K562 (cell line): ENCODE results near the gene PALM3. TPM values are rescaled to one million over a fixed set of nuclear protein-coding genes. Genes with fewer than 3 reads are reported as not detected.

Experiments used
- KDM1A ChIP-seq, 2 experiments: fragments of 450-650 bp; IDR thresholded peaks; 2 replicates each; pipeline ENCODE4 v1.6.1; 2016; ENCODE audit warnings: mild to moderate bottlenecking in 2 of 2
- KLF16 ChIP-seq: IDR thresholded peaks from 2 replicates; pipeline ENCODE4 v1.6.1; 2016; ENCODE audit warnings: antibody characterized with exemption
- MBD2 ChIP-seq: sonication (generic); IDR thresholded peaks from 2 replicates; pipeline ENCODE4 v1.6.1; 2016; ENCODE audit warnings: low read depth, borderline replicate concordance
- RAD51 ChIP-seq: fragments of 450-650 bp; IDR thresholded peaks from 2 replicates; pipeline ENCODE4 v1.7.1; 2016; ENCODE audit warnings: low read depth, mild to moderate bottlenecking, borderline replicate concordance
- RB1 ChIP-seq: fragments of 450-650 bp; IDR thresholded peaks from 2 replicates; pipeline ENCODE4 v1.6.1; 2017; ENCODE audit warnings: low read depth, mild to moderate bottlenecking
- TFAM ChIP-seq: fragments of 250-450 bp; sonication (Bioruptor Pico); conservative IDR thresholded peaks from 2 replicates; pipeline ENCODE4 v1.5.0; 2021; ENCODE audit warnings: mild to moderate bottlenecking, moderate library complexity
- TRIM28 ChIP-seq: fragments of 450-650 bp; IDR thresholded peaks from 2 replicates; pipeline ENCODE4 v1.6.1; 2017
- U2AF1 ChIP-seq: fragments of 200-400 bp; formaldehyde crosslinking; optimal IDR thresholded peaks from 2 replicates; pipeline ENCODE3; 2017; ENCODE audit warnings: mild to moderate bottlenecking, low read depth, low read length, moderate library complexity
- ZFX ChIP-seq: sonication (generic); formaldehyde crosslinking; IDR thresholded peaks from 2 replicates; pipeline ENCODE4 v1.8.0; 2022; ENCODE audit warnings: mild to moderate bottlenecking, missing genetic modification reagents, moderate library complexity
- ZNF140 ChIP-seq: fragments of 250-450 bp; sonication (Bioruptor Pico); IDR thresholded peaks from 2 replicates; pipeline ENCODE4 v1.8.0; 2021; ENCODE audit warnings: moderate library complexity, mild to moderate bottlenecking, inconsistent platforms
- ZNF23 ChIP-seq: fragments of 250-450 bp; sonication (Bioruptor Pico); IDR thresholded peaks from 2 replicates; pipeline ENCODE4 v1.4.0; 2020; ENCODE audit warnings: mild to moderate bottlenecking
- ZNF561 ChIP-seq: fragments of 450-650 bp; formaldehyde crosslinking; conservative IDR thresholded peaks from 2 replicates; pipeline ENCODE4 v1.4.0; 2020; ENCODE audit warnings: mild to moderate bottlenecking, moderate library complexity
- ZNF75A ChIP-seq: fragments of 450-650 bp; formaldehyde crosslinking; IDR thresholded peaks from 2 replicates; pipeline ENCODE4 v1.4.0; 2020; ENCODE audit warnings: mild to moderate bottlenecking
- polyA plus RNA-seq, 8 experiments: library from polyadenylated mRNA; depleted of rRNA in 4 of 8; stranded (reverse) in 5 of 8; unstranded in 3 of 8; fragments of >200 nt; fragmentation: Nextera tagmentation in 2 of 8; fragmentation: Illumina TruSeq in 1 of 8; extraction: Ambion mirVana in 2 of 8; extraction: Trizol in 1 of 8; gene quantifications; 2 replicates each; pipeline versions ENCODE4 v1.2.1 to v1.2.3, GENCODE V29; 2011 to 2014; ENCODE audit warnings: inconsistent platforms in 1 of 8, missing spikeins in 1 of 8
- total RNA-seq, 7 experiments: library from RNA; depleted of rRNA in 6 of 7; stranded (reverse); fragments of >200 nt in 6 of 7; fragmentation: Illumina TruSeq in 2 of 7; extraction: Trizol in 2 of 7; gene quantifications; 2 replicates each; pipeline versions ENCODE4 v1.2.1 to v1.2.3, GENCODE V29; 2011 to 2021; ENCODE audit warnings: low replicate concordance in 1 of 7
- TF ChIP-seq, protein P1 (sequence below): fragments of 450-650 bp; IDR thresholded peaks from 2 replicates; pipeline ENCODE4 v1.6.1; 2016; ENCODE audit warnings: low read depth
- TF ChIP-seq, protein P2 (sequence below): fragments of 250-450 bp; sonication (Bioruptor Pico); IDR thresholded peaks from 2 replicates; pipeline ENCODE4 v1.5.0; 2021
- TF ChIP-seq, protein P3 (sequence below): fragments of 450-650 bp; formaldehyde crosslinking; IDR thresholded peaks from 2 replicates; pipeline ENCODE4 v1.4.0; 2020; ENCODE audit warnings: mild to moderate bottlenecking, mixed read lengths
- TF ChIP-seq, protein P4 (sequence below), 2 experiments: fragments of 450-650 bp in 1 of 2; sonication (generic) in 1 of 2; formaldehyde crosslinking in 1 of 2; IDR thresholded peaks in 1 of 2; conservative IDR thresholded peaks in 1 of 2; 2 replicates each; pipeline versions ENCODE4 v1.6.1 to v1.8.1; 2016 to 2023; ENCODE audit warnings: mild to moderate bottlenecking in 2 of 2, moderate library complexity in 2 of 2, inconsistent platforms in 1 of 2, missing genetic modification reagents in 1 of 2

Gene PALM3
- total and polyA plus RNA-seq, 9 of the 15 experiments (the other 6 are each of a cell fraction or from before 2014, with no cell fraction given) = 0.07 to 9.3 (median 3.3) TPM

DNA sequence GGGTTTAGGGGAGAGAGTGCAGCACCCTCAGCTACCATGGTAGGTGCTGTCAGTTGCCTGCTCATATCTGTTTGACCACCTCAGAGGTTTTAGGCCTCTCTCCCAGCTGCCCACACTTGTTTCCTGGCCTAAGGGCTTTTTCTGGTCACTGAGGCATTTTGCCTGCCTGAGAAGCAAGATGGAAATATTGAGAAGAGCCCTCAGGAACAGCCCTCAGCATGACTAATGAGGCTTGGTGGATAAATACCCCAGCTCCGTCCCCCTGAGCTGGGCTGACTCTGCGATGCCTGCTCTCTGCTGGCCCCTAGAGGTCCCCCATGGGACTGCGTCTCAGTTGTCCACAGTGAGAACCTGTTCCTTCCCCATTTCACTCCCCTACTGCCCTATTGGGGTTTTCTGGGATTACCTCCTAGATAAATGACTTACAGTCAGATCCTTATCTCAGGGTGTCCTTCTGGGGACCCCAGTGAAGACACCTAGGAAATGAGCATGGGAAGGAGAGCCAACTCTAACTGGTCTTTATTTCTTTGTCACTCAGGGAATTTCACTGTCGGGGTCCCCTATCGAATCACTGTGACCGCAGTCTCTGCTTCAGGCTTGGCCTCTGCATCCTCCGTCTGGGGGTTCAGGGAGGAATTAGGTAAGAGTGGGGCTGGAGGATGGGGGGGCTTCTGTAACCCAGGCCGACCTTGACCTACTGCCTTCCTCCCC lies 13.3 kb downstream of the PALM3 start (continued):
- TF ChIP-seq, protein P1, sequence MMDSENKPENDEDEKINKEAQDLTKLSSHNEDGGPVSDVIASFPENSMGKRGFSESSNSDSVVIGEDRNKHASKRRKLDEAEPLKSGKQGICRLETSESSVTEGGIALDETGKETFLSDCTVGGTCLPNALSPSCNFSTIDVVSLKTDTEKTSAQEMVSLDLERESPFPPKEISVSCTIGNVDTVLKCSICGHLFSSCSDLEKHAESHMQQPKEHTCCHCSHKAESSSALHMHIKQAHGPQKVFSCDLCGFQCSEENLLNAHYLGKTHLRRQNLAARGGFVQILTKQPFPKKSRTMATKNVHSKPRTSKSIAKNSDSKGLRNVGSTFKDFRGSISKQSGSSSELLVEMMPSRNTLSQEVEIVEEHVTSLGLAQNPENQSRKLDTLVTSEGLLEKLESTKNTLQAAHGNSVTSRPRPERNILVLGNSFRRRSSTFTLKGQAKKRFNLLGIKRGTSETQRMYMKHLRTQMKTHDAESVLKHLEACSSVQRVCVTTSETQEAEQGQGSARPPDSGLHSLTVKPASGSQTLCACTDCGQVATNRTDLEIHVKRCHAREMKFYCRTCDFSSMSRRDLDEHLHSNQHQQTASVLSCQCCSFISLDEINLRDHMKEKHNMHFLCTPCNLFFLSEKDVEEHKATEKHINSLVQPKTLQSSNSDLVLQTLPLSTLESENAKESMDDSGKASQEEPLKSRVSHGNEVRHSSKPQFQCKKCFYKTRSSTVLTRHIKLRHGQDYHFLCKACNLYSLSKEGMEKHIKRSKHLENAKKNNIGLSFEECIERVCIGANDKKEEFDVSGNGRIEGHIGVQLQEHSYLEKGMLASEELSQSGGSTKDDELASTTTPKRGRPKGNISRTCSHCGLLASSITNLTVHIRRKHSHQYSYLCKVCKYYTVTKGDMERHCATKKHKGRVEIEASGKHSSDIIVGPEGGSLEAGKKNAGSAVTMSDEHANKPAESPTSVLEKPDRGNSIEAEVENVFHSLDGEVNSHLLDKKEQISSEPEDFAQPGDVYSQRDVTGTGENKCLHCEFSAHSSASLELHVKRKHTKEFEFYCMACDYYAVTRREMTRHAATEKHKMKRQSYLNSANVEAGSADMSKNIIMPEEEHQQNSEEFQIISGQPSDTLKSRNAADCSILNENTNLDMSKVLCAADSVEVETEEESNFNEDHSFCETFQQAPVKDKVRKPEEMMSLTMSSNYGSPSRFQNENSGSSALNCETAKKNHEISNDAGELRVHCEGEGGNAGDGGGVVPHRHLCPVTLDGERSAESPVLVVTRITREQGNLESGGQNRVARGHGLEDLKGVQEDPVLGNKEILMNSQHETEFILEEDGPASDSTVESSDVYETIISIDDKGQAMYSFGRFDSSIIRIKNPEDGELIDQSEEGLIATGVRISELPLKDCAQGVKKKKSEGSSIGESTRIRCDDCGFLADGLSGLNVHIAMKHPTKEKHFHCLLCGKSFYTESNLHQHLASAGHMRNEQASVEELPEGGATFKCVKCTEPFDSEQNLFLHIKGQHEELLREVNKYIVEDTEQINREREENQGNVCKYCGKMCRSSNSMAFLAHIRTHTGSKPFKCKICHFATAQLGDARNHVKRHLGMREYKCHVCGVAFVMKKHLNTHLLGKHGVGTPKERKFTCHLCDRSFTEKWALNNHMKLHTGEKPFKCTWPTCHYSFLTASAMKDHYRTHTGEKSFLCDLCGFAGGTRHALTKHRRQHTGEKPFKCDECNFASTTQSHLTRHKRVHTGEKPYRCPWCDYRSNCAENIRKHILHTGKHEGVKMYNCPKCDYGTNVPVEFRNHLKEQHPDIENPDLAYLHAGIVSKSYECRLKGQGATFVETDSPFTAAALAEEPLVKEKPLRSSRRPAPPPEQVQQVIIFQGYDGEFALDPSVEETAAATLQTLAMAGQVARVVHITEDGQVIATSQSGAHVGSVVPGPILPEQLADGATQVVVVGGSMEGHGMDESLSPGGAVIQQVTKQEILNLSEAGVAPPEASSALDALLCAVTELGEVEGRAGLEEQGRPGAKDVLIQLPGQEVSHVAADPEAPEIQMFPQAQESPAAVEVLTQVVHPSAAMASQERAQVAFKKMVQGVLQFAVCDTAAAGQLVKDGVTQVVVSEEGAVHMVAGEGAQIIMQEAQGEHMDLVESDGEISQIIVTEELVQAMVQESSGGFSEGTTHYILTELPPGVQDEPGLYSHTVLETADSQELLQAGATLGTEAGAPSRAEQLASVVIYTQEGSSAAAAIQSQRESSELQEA = no peak
- TF ChIP-seq ZNF140 (CRISPR knock-in tag) (no peak), MBD2 (no peak), TRIM28 (peak; percentile 54; the same call in 1 of the 2 replicates), U2AF1 (no peak), ZNF561 (CRISPR knock-in tag) (no peak), RB1 (peak; percentile 28; the same call in 1 of the 2 replicates), KDM1A (IDR thresholded peaks at IDR 0.05) (no peak), ZFX (CRISPR knock-in tag) (0 out of 2 replicates have a peak, but pooled peaks have one; percentile 11), TFAM (CRISPR knock-in tag) (no peak), KLF16 (peak; percentile 48), ZNF23 (CRISPR knock-in tag) (no peak), RAD51 (no peak), ZNF75A (CRISPR knock-in tag) (no peak)
- TF ChIP-seq, protein P2, sequence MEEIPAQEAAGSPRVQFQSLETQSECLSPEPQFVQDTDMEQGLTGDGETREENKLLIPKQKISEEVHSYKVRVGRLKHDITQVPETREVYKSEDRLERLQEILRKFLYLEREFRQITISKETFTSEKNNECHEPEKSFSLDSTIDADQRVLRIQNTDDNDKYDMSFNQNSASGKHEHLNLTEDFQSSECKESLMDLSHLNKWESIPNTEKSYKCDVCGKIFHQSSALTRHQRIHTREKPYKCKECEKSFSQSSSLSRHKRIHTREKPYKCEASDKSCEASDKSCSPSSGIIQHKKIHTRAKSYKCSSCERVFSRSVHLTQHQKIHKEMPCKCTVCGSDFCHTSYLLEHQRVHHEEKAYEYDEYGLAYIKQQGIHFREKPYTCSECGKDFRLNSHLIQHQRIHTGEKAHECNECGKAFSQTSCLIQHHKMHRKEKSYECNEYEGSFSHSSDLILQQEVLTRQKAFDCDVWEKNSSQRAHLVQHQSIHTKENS = no peak
- TF ChIP-seq, protein P3, sequence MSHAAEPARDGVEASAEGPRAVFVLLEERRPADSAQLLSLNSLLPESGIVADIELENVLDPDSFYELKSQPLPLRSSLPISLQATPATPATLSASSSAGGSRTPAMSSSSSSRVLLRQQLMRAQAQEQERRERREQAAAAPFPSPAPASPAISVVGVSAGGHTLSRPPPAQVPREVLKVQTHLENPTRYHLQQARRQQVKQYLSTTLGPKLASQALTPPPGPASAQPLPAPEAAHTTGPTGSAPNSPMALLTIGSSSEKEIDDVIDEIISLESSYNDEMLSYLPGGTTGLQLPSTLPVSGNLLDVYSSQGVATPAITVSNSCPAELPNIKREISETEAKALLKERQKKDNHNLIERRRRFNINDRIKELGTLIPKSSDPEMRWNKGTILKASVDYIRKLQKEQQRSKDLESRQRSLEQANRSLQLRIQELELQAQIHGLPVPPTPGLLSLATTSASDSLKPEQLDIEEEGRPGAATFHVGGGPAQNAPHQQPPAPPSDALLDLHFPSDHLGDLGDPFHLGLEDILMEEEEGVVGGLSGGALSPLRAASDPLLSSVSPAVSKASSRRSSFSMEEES (CRISPR knock-in tag) = no peak
- TF ChIP-seq, protein P4, sequence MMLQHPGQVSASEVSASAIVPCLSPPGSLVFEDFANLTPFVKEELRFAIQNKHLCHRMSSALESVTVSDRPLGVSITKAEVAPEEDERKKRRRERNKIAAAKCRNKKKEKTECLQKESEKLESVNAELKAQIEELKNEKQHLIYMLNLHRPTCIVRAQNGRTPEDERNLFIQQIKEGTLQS (IDR thresholded peaks at IDR 0.05) = no peak
- TF ChIP-seq, protein P4 (CRISPR knock-in tag; conservative IDR thresholded peaks at IDR 0.05) = no peak
